ENCODE measurements around the gene MYZAP. TPM values are rescaled to one million over a fixed set of nuclear protein-coding genes. Genes with fewer than 3 reads are reported as not detected.

The MYZAP gene
- total and polyA plus RNA-seq, 2 of the 13 experiments (the other 11 are each of a cell fraction or from before 2014, with no cell fraction given), result not detected

DNA sequence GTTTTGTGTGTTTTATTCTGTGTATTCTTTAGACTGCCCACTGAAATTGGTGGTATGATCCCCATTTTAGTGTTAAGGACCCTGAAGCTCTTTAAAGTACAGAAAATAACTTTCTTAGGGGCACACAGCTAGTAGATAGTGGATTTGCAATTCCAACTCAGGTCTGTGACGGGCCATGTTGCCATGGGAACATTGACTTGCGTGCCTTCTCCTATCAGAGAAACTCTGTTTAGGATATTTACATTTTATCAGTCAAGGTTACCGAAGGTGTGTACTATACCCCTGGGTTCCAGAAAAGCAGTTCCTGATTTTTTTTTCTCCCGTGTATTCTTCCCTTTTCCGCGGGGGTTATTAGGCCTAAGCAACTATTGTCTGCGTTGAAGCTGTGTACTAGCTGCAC, 19.4 kb downstream of the MYZAP start (continued):
- TF ChIP-seq, protein P1, sequence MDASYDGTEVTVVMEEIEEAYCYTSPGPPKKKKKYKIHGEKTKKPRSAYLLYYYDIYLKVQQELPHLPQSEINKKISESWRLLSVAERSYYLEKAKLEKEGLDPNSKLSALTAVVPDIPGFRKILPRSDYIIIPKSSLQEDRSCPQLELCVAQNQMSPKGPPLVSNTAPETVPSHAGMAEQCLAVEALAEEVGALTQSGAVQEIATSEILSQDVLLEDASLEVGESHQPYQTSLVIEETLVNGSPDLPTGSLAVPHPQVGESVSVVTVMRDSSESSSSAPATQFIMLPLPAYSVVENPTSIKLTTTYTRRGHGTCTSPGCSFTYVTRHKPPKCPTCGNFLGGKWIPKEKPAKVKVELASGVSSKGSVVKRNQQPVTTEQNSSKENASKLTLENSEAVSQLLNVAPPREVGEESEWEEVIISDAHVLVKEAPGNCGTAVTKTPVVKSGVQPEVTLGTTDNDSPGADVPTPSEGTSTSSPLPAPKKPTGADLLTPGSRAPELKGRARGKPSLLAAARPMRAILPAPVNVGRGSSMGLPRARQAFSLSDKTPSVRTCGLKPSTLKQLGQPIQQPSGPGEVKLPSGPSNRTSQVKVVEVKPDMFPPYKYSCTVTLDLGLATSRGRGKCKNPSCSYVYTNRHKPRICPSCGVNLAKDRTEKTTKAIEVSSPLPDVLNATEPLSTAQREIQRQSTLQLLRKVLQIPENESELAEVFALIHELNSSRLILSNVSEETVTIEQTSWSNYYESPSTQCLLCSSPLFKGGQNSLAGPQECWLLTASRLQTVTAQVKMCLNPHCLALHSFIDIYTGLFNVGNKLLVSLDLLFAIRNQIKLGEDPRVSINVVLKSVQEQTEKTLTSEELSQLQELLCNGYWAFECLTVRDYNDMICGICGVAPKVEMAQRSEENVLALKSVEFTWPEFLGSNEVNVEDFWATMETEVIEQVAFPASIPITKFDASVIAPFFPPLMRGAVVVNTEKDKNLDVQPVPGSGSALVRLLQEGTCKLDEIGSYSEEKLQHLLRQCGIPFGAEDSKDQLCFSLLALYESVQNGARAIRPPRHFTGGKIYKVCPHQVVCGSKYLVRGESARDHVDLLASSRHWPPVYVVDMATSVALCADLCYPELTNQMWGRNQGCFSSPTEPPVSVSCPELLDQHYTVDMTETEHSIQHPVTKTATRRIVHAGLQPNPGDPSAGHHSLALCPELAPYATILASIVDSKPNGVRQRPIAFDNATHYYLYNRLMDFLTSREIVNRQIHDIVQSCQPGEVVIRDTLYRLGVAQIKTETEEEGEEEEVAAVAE (CRISPR knock-in tag; IDR thresholded peaks at IDR 0.05; ENCODE audit: borderline replicate concordance), result 0 out of 2 replicates have a peak, but pooled peaks have one; percentile 28
- TF ChIP-seq CREM (IDR thresholded peaks at IDR 0.05) (no peak), CREM (CRISPR knock-in tag; IDR thresholded peaks at IDR 0.05) (no peak), KLF11 (CRISPR knock-in tag; IDR thresholded peaks at IDR 0.05) (no peak), PAX8 (CRISPR knock-in tag; IDR thresholded peaks at IDR 0.05; ENCODE audit: borderline replicate concordance) (no peak), RFX5 (IDR thresholded peaks at IDR 0.05; ENCODE audit: low read depth, low read length) (peak; percentile 83), RFX3 (CRISPR knock-in tag; IDR thresholded peaks at IDR 0.05) (peak; percentile 88), HNF4G (IDR thresholded peaks at IDR 0.05; ENCODE audit: borderline replicate concordance, low read depth, low read length) (no peak), HNF4G (CRISPR knock-in tag; IDR thresholded peaks at IDR 0.05; ENCODE audit: borderline replicate concordance, low read depth) (no peak), FOXA3 (CRISPR knock-in tag; IDR thresholded peaks at IDR 0.05) (peak; percentile 44; the same call in 1 of the 2 replicates)
- TF ChIP-seq, protein P2, sequence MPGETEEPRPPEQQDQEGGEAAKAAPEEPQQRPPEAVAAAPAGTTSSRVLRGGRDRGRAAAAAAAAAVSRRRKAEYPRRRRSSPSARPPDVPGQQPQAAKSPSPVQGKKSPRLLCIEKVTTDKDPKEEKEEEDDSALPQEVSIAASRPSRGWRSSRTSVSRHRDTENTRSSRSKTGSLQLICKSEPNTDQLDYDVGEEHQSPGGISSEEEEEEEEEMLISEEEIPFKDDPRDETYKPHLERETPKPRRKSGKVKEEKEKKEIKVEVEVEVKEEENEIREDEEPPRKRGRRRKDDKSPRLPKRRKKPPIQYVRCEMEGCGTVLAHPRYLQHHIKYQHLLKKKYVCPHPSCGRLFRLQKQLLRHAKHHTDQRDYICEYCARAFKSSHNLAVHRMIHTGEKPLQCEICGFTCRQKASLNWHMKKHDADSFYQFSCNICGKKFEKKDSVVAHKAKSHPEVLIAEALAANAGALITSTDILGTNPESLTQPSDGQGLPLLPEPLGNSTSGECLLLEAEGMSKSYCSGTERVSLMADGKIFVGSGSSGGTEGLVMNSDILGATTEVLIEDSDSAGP (CRISPR knock-in tag; IDR thresholded peaks at IDR 0.05; ENCODE audit: borderline replicate concordance), result no peak
